Activated CD8-positive, alpha-beta memory T cell treated with anti-CD3 and anti-CD28 coated beads, Interleukin-2, amount 50 U/mL, for 1 hour (primary cell): ENCODE data around the gene FBXO40.

Experiments
- DNase-seq: peaks from one replicate; pipeline ENCODE4 v3.0.0-alpha.2; 2020; ENCODE audit errors: extremely low read depth

FBXO40 gene

DNA sequence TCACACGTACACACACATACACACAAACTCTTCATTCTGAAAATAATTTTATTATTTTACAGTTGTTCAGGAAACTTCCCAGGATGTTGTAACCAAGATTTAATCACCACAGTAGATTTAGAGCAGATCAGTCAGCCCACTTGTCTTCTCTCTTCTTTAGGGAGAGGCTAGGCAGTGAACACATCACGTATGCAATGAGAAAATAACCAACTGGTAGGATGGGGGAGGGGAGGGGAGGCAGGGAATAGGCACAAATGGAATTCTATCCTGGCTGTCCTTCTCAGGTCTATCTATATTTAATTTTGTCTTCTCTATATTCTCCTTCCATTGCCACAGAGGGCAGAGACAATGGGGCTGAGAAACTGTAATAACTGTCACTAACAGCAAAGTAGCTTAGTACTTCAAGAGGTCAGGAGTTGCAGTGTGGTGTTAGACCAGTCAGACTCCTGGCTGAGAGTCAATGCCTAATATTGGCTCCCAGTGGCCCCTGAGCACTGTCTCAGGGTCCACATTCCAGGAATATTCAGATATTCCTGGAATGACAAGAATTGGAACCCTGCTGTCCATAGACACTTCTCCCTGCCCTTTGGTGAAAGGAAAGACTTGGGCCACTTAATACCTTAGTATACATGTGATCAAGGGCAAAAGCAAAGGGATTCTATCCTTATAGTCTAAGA lies 70.1 kb downstream of the FBXO40 start:
- no peak for DNase-seq

DNA sequence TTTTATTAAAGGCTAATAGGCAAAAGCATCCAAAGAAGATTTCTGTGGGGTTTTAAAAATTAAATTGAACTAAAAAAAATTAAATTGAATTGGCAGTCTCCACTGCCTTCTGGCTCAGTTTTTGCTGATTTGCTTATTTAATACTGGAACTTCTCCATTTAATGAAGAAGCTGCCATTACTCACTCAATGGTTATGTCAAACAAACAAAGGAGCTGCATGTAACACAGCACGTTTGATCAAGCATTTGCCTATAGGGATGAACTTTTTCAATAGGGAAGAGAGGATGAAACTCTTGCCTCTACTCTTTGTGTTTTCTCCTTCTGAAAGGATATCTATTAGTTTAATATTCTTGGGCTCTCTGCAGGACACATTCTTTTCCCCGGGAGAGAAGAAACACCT lies 72.3 kb downstream of the FBXO40 start:
- DNase-seq, result no peak

DNA sequence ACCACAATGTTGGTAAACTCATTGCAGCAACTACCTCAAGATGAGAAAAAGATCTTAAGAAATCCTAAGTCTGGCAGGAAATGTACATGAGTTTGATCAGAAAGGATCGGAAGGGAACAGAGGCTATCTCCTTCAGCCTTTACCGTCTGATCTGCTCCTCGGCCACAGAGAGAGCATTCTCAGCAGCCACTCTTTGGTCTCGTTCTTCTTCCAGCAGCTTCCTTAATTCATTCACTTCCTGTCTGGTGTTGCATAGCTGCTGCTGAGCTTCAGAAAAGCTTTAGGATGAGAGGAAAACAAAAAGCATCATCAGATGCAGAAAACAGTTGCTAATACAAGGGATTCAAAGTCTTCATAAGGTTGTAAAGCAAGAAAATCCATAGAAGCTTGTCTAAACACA lies 74.2 kb downstream of the FBXO40 start:
- DNase-seq, result no peak

DNA sequence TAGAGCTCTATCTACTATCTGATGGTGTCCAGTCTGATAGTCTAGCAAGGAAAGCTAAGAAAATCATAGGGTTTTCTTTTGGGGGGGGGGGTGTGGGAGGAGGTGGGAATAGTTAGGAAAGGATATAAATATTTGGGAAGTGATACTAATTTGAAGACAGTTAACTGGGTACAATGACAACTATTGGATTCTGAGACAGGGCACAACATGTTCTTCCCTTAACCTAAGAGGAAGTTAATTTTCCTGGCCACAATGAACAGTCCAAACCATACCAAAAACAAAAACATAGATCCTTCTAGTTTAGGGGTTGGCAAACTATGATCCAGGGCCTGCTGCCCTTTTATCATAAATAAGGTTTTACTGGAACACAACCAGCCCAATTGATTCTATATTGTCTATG lies 77.5 kb downstream of the FBXO40 start:
- DNase-seq, result no peak

DNA sequence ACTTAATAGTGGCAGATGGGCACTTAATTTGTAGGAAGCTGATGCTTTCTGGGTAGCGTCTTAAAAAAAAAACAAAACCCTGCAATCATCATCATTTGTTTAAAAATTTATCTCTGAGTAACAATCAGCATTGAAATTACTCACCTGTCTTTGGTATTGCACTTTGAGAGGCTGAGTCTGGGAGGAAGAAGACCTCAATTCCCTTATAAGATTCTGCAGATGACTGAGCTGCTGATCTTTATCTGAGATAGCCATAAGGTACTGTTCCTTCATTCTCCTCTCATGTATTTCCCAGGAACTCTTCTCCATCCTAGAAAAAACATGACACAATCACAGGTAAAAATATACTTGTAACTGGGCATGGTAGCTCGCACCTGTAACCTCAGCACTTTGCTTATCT lies 84.0 kb downstream of the FBXO40 start:
- no peak for DNase-seq
